GM12878 (cell line): ENCODE results near the gene ALG2. TPM values are rescaled to one million over a fixed set of nuclear protein-coding genes. Genes with fewer than 3 reads are reported as not detected.
A peak's percentile ranks its signal among the peaks of the same experiment; 100 is the strongest.

ENCODE experiments used
- ATAC-seq: fragments of 200-7000 bp; cut with Tn5 transposase; 3 replicates; pipeline ENCODE4 v1.9.1; 2020; ENCODE audit warnings: mild to moderate bottlenecking, moderate library complexity
- BruUV-seq: library from RNA; stranded (reverse); fragments of 400-500 nt; replicated peaks from 2 replicates; lab custom pipeline; 2021; lab: Mats Ljungman, UMichigan
- CTCF ChIA-PET: fragments of 300-600 bp; sonication (Branson Sonifier 250); formaldehyde crosslinking; extraction: SDS; loops from one replicate; lab custom pipeline; 2021; ENCODE audit warnings: inconsistent platforms; lab: Yijun Ruan, JAX
- POLR2A ChIA-PET: fragments of 350-600 bp; formaldehyde crosslinking; extraction: SDS; loops from one replicate; lab custom pipeline; 2021; ENCODE audit warnings: inconsistent platforms; lab: Charles Lee
- RAD21 ChIA-PET: fragments of 300-600 bp; sonication (Branson Sonifier 250); formaldehyde crosslinking; loops from one replicate; lab custom pipeline; 2023; ENCODE audit warnings: antibody characterized with exemption; ENCODE audit not compliant: unreplicated experiment; lab: Charles Lee
- SMC1A ChIA-PET: fragments of 300-600 bp; sonication (Branson Sonifier 250); formaldehyde crosslinking; loops from one replicate; lab custom pipeline; 2023; ENCODE audit not compliant: unreplicated experiment, uncharacterized antibody; lab: Charles Lee
- DNase-seq: peaks from one replicate; pipeline ENCODE4 v3.0.0-alpha.2; 2011; ENCODE audit warnings: low read depth, low spot score
- FAIRE-seq: peaks from 3 replicates; lab custom pipeline; 2011; peaks lifted over from hg19 to GRCh38; lab: Jason Lieb, UNC
- H2AFZ ChIP-seq: 2 replicates; pipeline ENCODE4 v1.6.0; 2011; ENCODE audit warnings: low read depth, low read length, control low read depth; ENCODE audit not compliant: control insufficient read depth
- H3K27ac ChIP-seq: 2 replicates; pipeline ENCODE4 v1.5.1; 2011; ENCODE audit warnings: control low read depth; ENCODE audit not compliant: control insufficient read depth, insufficient read depth
- H3K27me3 ChIP-seq, 2 experiments: replicated peaks in 1 of 2; 2 replicates each; pipeline versions ENCODE4 v1.6.0 to v1.6.1; 2011; ENCODE audit warnings: low read length in 1 of 2; ENCODE audit not compliant: control insufficient read depth in 2 of 2, insufficient read depth in 2 of 2
- H3K36me3 ChIP-seq, 2 experiments: 2 replicates each; pipeline ENCODE4 v1.5.1; 2011; ENCODE audit warnings: low read length in 1 of 2; ENCODE audit not compliant: control insufficient read depth in 2 of 2, insufficient read depth in 2 of 2
- H3K4me1 ChIP-seq: 2 replicates; pipeline ENCODE4 v1.6.1; 2011; ENCODE audit warnings: mild to moderate bottlenecking, low read length, moderate library complexity, mixed read lengths; ENCODE audit not compliant: control insufficient read depth, insufficient read depth
- H3K4me2 ChIP-seq: 2 replicates; pipeline ENCODE4 v1.6.0; 2011; ENCODE audit warnings: control low read depth; ENCODE audit not compliant: control insufficient read depth, insufficient read depth
- H3K4me3 ChIP-seq: fragments of 200-600 bp; sonication (generic); 2 replicates; pipeline ENCODE4 v1.5.1; 2016
- H3K79me2 ChIP-seq: 2 replicates; pipeline ENCODE4 v1.6.0; 2011; ENCODE audit warnings: low read length; ENCODE audit not compliant: control insufficient read depth, insufficient read depth
- H3K9ac ChIP-seq: 2 replicates; pipeline ENCODE4 v1.8.0; 2011; ENCODE audit warnings: low read length, control low read depth, mixed read lengths; ENCODE audit not compliant: control insufficient read depth, insufficient read depth
- H3K9me3 ChIP-seq: replicated peaks from 3 replicates; pipeline ENCODE4 v1.5.1; 2011; ENCODE audit warnings: mild to moderate bottlenecking, low read length; ENCODE audit not compliant: control insufficient read depth, insufficient read depth
- H4K20me1 ChIP-seq: 2 replicates; pipeline ENCODE4 v1.6.0; 2011; ENCODE audit not compliant: control insufficient read depth, insufficient read depth
- EP300 ChIP-seq, 2 experiments: fragments of 150-350 bp in 1 of 2; IDR thresholded peaks; 2 replicates each; pipeline ENCODE4 v1.6.1; 2011 to 2012; ENCODE audit warnings: low read depth in 2 of 2, low read length in 2 of 2, borderline replicate concordance in 1 of 2, improper control_type of control experiment in 1 of 2, inconsistent platforms in 1 of 2; ENCODE audit not compliant: control insufficient read depth in 1 of 2
- JUND ChIP-seq: IDR thresholded peaks from 2 replicates; pipeline ENCODE4 v1.6.1; 2012; ENCODE audit warnings: low read depth, mild to moderate bottlenecking, low read length, improper control_type of control experiment, moderate library complexity
- MTA2 ChIP-seq: fragments of 450-650 bp; IDR thresholded peaks from 2 replicates; pipeline ENCODE4 v1.6.1; 2016; ENCODE audit warnings: low read depth, mild to moderate bottlenecking, moderate library complexity
- PAX5 ChIP-seq: IDR thresholded peaks from 2 replicates; pipeline ENCODE4 v1.6.1; 2011; ENCODE audit warnings: low read depth, low read length, borderline replicate concordance
- RBBP5 ChIP-seq: fragments of 200-600 bp; sonication (generic); conservative IDR thresholded peaks from 2 replicates; pipeline ENCODE4 v1.6.1; 2016
- SMAD1 ChIP-seq: fragments of 450-650 bp; IDR thresholded peaks from 2 replicates; pipeline ENCODE4 v1.6.1; 2018; ENCODE audit warnings: mild to moderate bottlenecking, low read depth; ENCODE audit not compliant: partially characterized antibody
- SREBF1 ChIP-seq: IDR thresholded peaks from 2 replicates; pipeline ENCODE4 v1.6.1; 2012; ENCODE audit warnings: mild to moderate bottlenecking, low read length
- STAT1 ChIP-seq: fragments of 450-650 bp; conservative IDR thresholded peaks from 2 replicates; pipeline ENCODE4 v1.6.1; 2014; ENCODE audit warnings: antibody characterized with exemption, mild to moderate bottlenecking
- WGBS: methylation state at CpG from one replicate; pipeline ENCODE4 v1.1.6; 2016; ENCODE audit warnings: low lambda C conversion rate; ENCODE audit not compliant: insufficient replicate concordance, insufficient coverage; ENCODE audit errors: missing lambda C conversion rate; 5-methylcytosine and 5-hydroxymethylcytosine counted together
- in situ Hi-C: fragments of 300-500 bp; cut with MboI; formaldehyde crosslinking; loops from 9 replicates; pipeline ENCODE4 v1.14.3; 2018; ENCODE audit warnings: mixed read lengths
- intact Hi-C: fragments of 100-400 bp; cut with micrococcal nuclease; formaldehyde crosslinking; loops from one replicate; pipeline ENCODE4 v1.14.2; 2022; ENCODE audit not compliant: unreplicated experiment
- polyA plus RNA-seq, 11 experiments: library from polyadenylated mRNA; depleted of rRNA in 4 of 11; unstranded in 6 of 11; stranded (reverse) in 5 of 11; fragments of >200 nt; fragmentation: Nextera tagmentation in 4 of 11; fragmentation: Illumina TruSeq in 1 of 11; extraction: Ambion mirVana in 4 of 11; extraction: Trizol in 1 of 11; gene quantifications; 1 replicate in 1 of 11; 2 replicates in 10 of 11; pipeline versions ENCODE4 v1.2.1 to v1.2.3, GENCODE V29; 2011 to 2016; ENCODE audit warnings: inconsistent platforms in 2 of 11, missing spikeins in 2 of 11, low read depth in 1 of 11
- total RNA-seq, 4 experiments: library from RNA; depleted of rRNA in 3 of 4; stranded (reverse); fragments of >200 nt in 3 of 4; fragmentation: Illumina TruSeq in 1 of 4; extraction: Trizol in 1 of 4; gene quantifications; 2 replicates each; pipeline versions ENCODE4 v1.2.1 to v1.2.3, GENCODE V29; 2013 to 2021

ALG2 gene
- total and polyA plus RNA-seq, 10 of the 15 experiments (the other 5 are each of a cell fraction or from before 2014, with no cell fraction given): 8.8 to 52.5 (median 38.6) TPM

GRCh38 chr9:99197987-99198386, 23.8 kb downstream of the ALG2 start:
- no peak overlapping the region for H3K4me3 ChIP-seq
- no peak overlapping the region for H2AFZ ChIP-seq
- H3K9ac ChIP-seq: no peak overlapping the region
- H3K4me1 ChIP-seq: peaks cover 34% of the 10 kb centered on the region
- no peak overlapping the region for H3K27ac ChIP-seq
- ChIA-PET SMC1A (interaction anchor here (0.6 to 6.1 kb wide), 14 partner anchors 11 to 80 kb away, joined by 3 to 68 read pairs (median 4); partner anchors contain the start of genes ALG2 and SEC61B), POLR2A (interaction anchor here (0.6 to 3.7 kb wide), 9 partner anchors 10 to 789 kb away, joined by 3 to 20 read pairs (median 4); partner anchors contain the start of genes ALG2 and SEC61B), CTCF (interaction anchor here (0.7 to 8.6 kb wide), 7 partner anchors 13 to 98 kb away, joined by 3 to 96 read pairs (median 4); partner anchors contain the start of genes ALG2 and SEC61B), RAD21 (interaction anchor here (1.0 to 2.9 kb wide), 7 partner anchors 9 to 36 kb away, joined by 3 to 18 read pairs (median 8); partner anchors contain the start of genes ALG2 and SEC61B)
- H3K9me3 ChIP-seq: peaks cover 1% of the 10 kb centered on the region; the same call in 2 of the 3 replicates
- H3K79me2 ChIP-seq: no peaks in the 10 kb centered on the region
- DNase-seq: no peak
- H3K4me2 ChIP-seq: no peak overlapping the region
- no peaks in the 10 kb centered on the region for H4K20me1 ChIP-seq
- TF ChIP-seq SREBF1: no peak
- no peak for TF ChIP-seq RBBP5
- no peak for TF ChIP-seq EP300 (IDR thresholded peaks at IDR 0.05; ENCODE audit: borderline replicate concordance in 1 of 2, control insufficient read depth in 1 of 2, low read depth in 2 of 2, low read length in 2 of 2)
- TF ChIP-seq SMAD1: no peak
- H3K27me3 ChIP-seq: no peaks in the 10 kb centered on the region
- in situ Hi-C loops (no loop called here), intact Hi-C loops (no loop called here)
- no TSS peak for BruUV-seq
- 96% methylated on average over 9 of the region's 9 CpGs for WGBS
- no peaks in the 10 kb centered on the region for H3K36me3 ChIP-seq
- no peak for ATAC-seq
- FAIRE-seq: no peak

GRCh38 chr9:99197124-99197630, 24.6 kb downstream of the ALG2 start:
- WGBS: 67% methylated on average over 3 of the region's 3 CpGs
- no peak overlapping the region for H3K4me3 ChIP-seq
- peak; percentile 31 for ATAC-seq
- no peaks in the 10 kb centered on the region for H3K36me3 ChIP-seq
- no peak overlapping the region for H3K27ac ChIP-seq
- ChIA-PET CTCF (interaction anchor here (0.8 to 8.6 kb wide), 10 partner anchors 12 to 99 kb away, joined by 3 to 96 read pairs (median 4); partner anchors contain the start of genes ALG2 and SEC61B), RAD21 (interaction anchor here (1.0 to 2.9 kb wide), 9 partner anchors 8 to 37 kb away, joined by 3 to 18 read pairs (median 6); partner anchors contain the start of genes ALG2 and SEC61B), POLR2A (interaction anchor here (0.6 to 3.7 kb wide), 13 partner anchors 8 to 228 kb away, joined by 3 to 20 read pairs (median 4); partner anchors contain the start of genes ALG2 and SEC61B), SMC1A (interaction anchor here (0.6 to 6.1 kb wide), 16 partner anchors 11 to 79 kb away, joined by 3 to 68 read pairs (median 4); partner anchors contain the start of genes ALG2 and SEC61B)
- H2AFZ ChIP-seq: peak overlapping the region; percentile 19; the same call in 1 of the 2 replicates
- peaks cover 34% of the 10 kb centered on the region for H3K4me1 ChIP-seq
- no peak overlapping the region for H3K9ac ChIP-seq
- TF ChIP-seq PAX5: 0 out of 2 replicates have a peak, but pooled peaks have one; percentile 11
- TF ChIP-seq STAT1: no peak
- no peak for TF ChIP-seq MTA2
- TF ChIP-seq SMAD1: no peak
- no peak for TF ChIP-seq JUND
- H3K27me3 ChIP-seq: no peaks in the 10 kb centered on the region
- no peaks in the 10 kb centered on the region for H3K79me2 ChIP-seq
- in situ Hi-C loops (no loop called here), intact Hi-C loops (no loop called here)
- no peaks in the 10 kb centered on the region for H4K20me1 ChIP-seq
- FAIRE-seq: no peak
- peaks cover 1% of the 10 kb centered on the region; the same call in 2 of the 3 replicates for H3K9me3 ChIP-seq
- no peak for DNase-seq
- H3K4me2 ChIP-seq: no peak overlapping the region
- no TSS peak for BruUV-seq
